Activated B cell treated with CpG ODN at 0.5 μM for 24 hours (primary cell): Measurements from ENCODE around the gene RABGAP1L. TPM values are rescaled to one million over a fixed set of nuclear protein-coding genes. Genes with fewer than 3 reads are reported as not detected.

Experiments used
- ATAC-seq: fragments of 200-7000 bp; cut with Tn5 transposase; one replicate; pipeline ENCODE4 v1.10.0; 2021; ENCODE audit warnings: low read depth, mild to moderate bottlenecking, moderate library complexity
- CTCF ChIA-PET: fragments of 350-600 bp; sonication (Branson Sonifier 250); formaldehyde crosslinking; loops from one replicate; lab custom pipeline; 2021; ENCODE audit warnings: antibody characterized with exemption; lab: Charles Lee
- POLR2A ChIA-PET: fragments of 350-600 bp; sonication (Branson Sonifier 250); formaldehyde crosslinking; loops from one replicate; lab custom pipeline; 2021; ENCODE audit warnings: antibody characterized with exemption; lab: Charles Lee
- DNase-seq: peaks from one replicate; pipeline ENCODE4 v3.0.0; 2022
- H3K27ac Mint-ChIP-seq: one replicate; pipeline ENCODE4 v1.8.0; 2020; ENCODE audit warnings: mixed read lengths
- H3K27me3 Mint-ChIP-seq: one replicate; pipeline ENCODE4 v1.8.0; 2021; ENCODE audit warnings: mixed read lengths
- H3K36me3 Mint-ChIP-seq: one replicate; pipeline ENCODE4 v1.8.0; 2021; ENCODE audit warnings: low read depth, mixed read lengths
- H3K4me1 Mint-ChIP-seq: one replicate; pipeline ENCODE4 v1.8.0; 2021; ENCODE audit warnings: mixed read lengths
- H3K4me3 Mint-ChIP-seq: one replicate; pipeline ENCODE4 v1.8.0; 2020; ENCODE audit warnings: mild to moderate bottlenecking, mixed read lengths
- H3K9me3 Mint-ChIP-seq: one replicate; pipeline ENCODE4 v1.8.0; 2020; ENCODE audit warnings: mixed read lengths
- CTCF ChIP-seq: fragments of 200-600 bp; IDR thresholded peaks from one replicate; pipeline ENCODE4 v1.8.0; 2022; ENCODE audit warnings: antibody characterized with exemption, mild to moderate bottlenecking
- intact Hi-C: fragments of 100-400 bp; cut with micrococcal nuclease; formaldehyde crosslinking; loops from one replicate; pipeline ENCODE4 v1.15.1; 2024
- total RNA-seq: library from RNA; stranded (reverse); gene quantifications from 2 replicates; pipeline ENCODE4 v1.2.3, GENCODE V29; 2022

RABGAP1L gene
- total RNA-seq, 1 donor from 2014 or later = 126 TPM

- CTCF ChIA-PET = interaction anchor here (0.7 kb wide), 1 partner anchor 189 kb away, joined by 3 read pairs; no protein-coding TSS in a partner anchor
- H3K9me3 Mint-ChIP-seq = no peaks in the 10 kb centered on the region
- intact Hi-C loops = no loop called here
- no peak for TF ChIP-seq CTCF
- H3K36me3 Mint-ChIP-seq = peaks cover 3% of the 10 kb centered on the region
- no peak for DNase-seq
- H3K27me3 Mint-ChIP-seq = no peaks in the 10 kb centered on the region
- no peak overlapping the region for H3K4me3 Mint-ChIP-seq
- H3K27ac Mint-ChIP-seq = no peak overlapping the region
- ATAC-seq = no peak
- peaks cover 8% of the 10 kb centered on the region for H3K4me1 Mint-ChIP-seq
- POLR2A ChIA-PET = interaction anchor here (0.7 to 2.0 kb wide), 2 partner anchors 82 to 210 kb away, joined by 3 to 8 read pairs; partner anchors contain the start of gene CACYBP
Observed at GRCh38 chr1:174788981-174789380, 629.7 kb downstream of the RABGAP1L start.

DNA sequence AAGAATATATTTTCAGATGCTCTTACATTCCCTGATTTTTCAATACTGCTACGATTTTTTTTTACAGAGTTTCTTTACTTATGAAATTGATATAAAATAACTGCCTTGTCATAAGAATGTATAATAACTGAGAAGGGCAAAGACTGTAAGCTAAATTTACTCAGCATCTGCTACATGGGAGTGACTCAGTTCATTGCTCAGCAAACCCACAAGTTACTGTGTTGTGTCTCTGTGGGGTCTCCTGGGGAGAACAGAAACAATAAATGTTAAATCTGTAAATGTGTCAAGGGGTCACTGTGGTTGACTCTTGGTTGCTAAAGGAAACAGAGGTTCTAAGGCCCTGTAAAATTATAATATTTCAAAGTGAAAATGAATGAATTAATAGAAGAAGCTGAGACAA is 630.1 kb downstream of the RABGAP1L start:
- Mint-ChIP-seq H3K27ac (no peak overlapping the region), H3K27me3 (no peaks in the 10 kb centered on the region), H3K4me3 (no peak overlapping the region), H3K9me3 (no peaks in the 10 kb centered on the region), H3K4me1 (peaks cover 8% of the 10 kb centered on the region), H3K36me3 (peaks cover 3% of the 10 kb centered on the region)
- DNase-seq (no peak), ATAC-seq (peak; percentile 31)
- intact Hi-C loops = no loop called here
- POLR2A ChIA-PET = interaction anchor here (0.7 to 2.0 kb wide), 2 partner anchors 82 to 210 kb away, joined by 3 to 8 read pairs; partner anchors contain the start of gene CACYBP
- no peak for TF ChIP-seq CTCF
- CTCF ChIA-PET = interaction anchor here (0.7 kb wide), 1 partner anchor 188 kb away, joined by 3 read pairs; no protein-coding TSS in a partner anchor

DNA sequence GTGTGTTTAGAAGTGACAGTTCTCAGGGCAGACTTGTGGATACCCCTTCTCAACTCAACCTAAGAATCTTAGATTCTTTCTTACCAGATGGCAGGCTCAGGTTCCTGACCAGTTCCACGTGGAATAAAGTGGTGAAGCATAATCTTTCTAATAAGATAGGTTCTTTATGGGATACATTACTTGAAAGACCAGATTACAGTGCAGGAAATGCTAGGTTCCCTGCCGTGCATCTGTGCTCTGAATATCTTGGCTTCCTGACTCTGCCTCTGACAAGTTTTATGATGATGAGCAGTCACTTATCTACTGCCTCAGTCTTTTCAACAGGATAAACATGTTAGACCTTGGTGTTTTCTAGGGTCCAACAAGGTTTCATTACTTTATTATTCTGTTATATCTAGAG is 632.5 kb downstream of the RABGAP1L start:
- CTCF ChIA-PET = no interaction called here
- Mint-ChIP-seq H3K27ac (no peak overlapping the region), H3K9me3 (no peaks in the 10 kb centered on the region), H3K36me3 (no peaks in the 10 kb centered on the region), H3K4me1 (peaks cover 7% of the 10 kb centered on the region), H3K4me3 (no peak overlapping the region), H3K27me3 (no peaks in the 10 kb centered on the region)
- ATAC-seq = no peak
- no peak for TF ChIP-seq CTCF
- no peak for DNase-seq
- intact Hi-C loops = no loop called here
- POLR2A ChIA-PET = no interaction called here

DNA sequence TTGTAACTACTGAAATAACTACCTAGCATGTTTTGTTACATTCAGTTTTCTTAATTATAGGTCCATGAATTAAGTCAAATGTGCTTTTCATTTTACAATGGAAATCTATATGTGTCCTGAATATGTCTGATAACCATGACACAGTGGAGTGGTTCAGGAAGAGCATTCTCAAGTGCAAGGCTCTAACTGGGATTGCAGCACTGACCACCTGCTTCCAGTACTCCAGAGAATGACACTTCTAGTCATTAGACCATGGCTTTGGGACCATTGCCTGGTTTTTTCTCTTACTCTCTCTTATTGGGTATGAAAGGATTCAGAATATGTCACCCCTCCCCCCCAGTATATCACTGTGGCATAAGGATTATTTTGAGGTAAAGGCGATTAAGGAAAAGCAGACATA is 635.5 kb downstream of the RABGAP1L start:
- Mint-ChIP-seq H3K27me3 (no peaks in the 10 kb centered on the region), H3K36me3 (no peaks in the 10 kb centered on the region), H3K9me3 (no peaks in the 10 kb centered on the region), H3K27ac (no peak overlapping the region), H3K4me3 (no peak overlapping the region), H3K4me1 (peaks cover 2% of the 10 kb centered on the region)
- CTCF ChIA-PET = interaction anchor here (1.7 kb wide), 1 partner anchor 188 kb away, joined by 3 read pairs; no protein-coding TSS in a partner anchor
- intact Hi-C loops = no loop called here
- ATAC-seq = no peak
- no peak for TF ChIP-seq CTCF
- POLR2A ChIA-PET = no interaction called here
- no peak for DNase-seq

DNA sequence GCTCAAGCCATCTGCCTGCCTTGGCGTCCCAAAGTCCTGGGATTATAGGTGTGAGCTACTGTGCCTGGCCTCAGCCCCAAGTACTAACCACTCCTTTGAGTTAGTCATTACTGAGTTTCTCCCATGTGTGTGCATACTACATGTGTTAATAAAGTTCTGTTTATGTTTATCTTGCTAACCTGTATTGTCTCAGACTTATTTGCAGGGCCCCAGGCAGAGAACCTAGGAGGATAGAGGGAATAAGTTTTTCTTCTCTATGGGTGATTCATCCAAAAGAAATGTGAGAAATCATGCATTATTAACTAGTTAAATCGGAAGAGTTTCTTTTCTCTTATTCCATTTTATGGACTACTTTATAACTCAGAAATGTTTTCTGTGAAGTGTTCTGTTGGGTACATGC is 636.5 kb downstream of the RABGAP1L start:
- H3K27me3 Mint-ChIP-seq = no peaks in the 10 kb centered on the region
- H3K9me3 Mint-ChIP-seq = no peaks in the 10 kb centered on the region
- peaks cover 2% of the 10 kb centered on the region for H3K4me1 Mint-ChIP-seq
- POLR2A ChIA-PET = interaction anchor here (0.8 kb wide), 1 partner anchor 204 kb away, joined by 4 read pairs; the partner anchor contains the start of gene CACYBP
- H3K36me3 Mint-ChIP-seq = no peaks in the 10 kb centered on the region
- H3K4me3 Mint-ChIP-seq = no peak overlapping the region
- TF ChIP-seq CTCF = no peak
- no peak for ATAC-seq
- DNase-seq = no peak
- CTCF ChIA-PET = interaction anchor here (1.7 kb wide), 1 partner anchor 187 kb away, joined by 3 read pairs; no protein-coding TSS in a partner anchor
- H3K27ac Mint-ChIP-seq = no peak overlapping the region
- intact Hi-C loops = no loop called here
